ENCODE measurements around the gene WHRN.

DNA sequence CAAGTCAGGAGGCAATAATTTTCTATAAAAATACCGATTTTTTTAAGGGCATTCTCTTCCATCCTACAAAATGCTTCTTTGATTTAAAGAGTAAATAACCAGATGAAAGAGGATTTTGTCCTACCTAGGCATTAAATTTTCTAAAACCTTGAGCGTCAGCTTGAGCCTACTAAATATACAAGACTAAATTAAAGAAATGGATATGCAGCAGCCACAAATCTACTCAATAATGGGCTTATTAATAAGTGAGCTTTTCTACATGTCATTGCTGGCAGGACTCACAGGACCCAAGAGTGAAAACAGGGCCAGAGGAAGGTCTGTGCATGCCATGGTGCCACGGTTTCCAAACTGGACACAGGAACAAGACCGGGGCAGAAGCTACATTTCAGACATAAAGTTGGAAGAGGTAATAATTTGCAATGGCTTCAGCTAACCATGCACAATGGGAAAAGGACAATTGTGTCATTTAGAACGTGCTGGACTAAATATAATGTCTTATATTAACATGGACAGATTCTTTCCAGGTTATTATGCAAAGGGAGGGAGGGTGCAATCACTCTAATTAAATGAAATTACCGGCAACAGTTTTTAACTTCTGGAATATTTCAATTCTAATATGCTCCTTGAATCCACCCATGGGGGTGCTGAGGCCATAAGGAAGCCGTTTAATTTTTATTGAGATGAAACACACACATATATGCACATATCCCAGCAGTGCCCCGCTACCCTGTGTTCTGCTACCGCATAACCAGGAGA is 5.2 kb downstream of the WHRN start:
- TF ChIP-seq, protein P1, sequence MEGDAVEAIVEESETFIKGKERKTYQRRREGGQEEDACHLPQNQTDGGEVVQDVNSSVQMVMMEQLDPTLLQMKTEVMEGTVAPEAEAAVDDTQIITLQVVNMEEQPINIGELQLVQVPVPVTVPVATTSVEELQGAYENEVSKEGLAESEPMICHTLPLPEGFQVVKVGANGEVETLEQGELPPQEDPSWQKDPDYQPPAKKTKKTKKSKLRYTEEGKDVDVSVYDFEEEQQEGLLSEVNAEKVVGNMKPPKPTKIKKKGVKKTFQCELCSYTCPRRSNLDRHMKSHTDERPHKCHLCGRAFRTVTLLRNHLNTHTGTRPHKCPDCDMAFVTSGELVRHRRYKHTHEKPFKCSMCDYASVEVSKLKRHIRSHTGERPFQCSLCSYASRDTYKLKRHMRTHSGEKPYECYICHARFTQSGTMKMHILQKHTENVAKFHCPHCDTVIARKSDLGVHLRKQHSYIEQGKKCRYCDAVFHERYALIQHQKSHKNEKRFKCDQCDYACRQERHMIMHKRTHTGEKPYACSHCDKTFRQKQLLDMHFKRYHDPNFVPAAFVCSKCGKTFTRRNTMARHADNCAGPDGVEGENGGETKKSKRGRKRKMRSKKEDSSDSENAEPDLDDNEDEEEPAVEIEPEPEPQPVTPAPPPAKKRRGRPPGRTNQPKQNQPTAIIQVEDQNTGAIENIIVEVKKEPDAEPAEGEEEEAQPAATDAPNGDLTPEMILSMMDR (IDR thresholded peaks at IDR 0.05): no peak
- no peak for TF ChIP-seq POLR2A (IDR thresholded peaks at IDR 0.05; ENCODE audit: low read depth)
